K562 (cell line): ENCODE measurements around the gene ATP2A2. TPM values are rescaled to one million over a fixed set of nuclear protein-coding genes. Genes with fewer than 3 reads are reported as not detected.

ENCODE experiments used
- CTBP1 ChIP-seq: fragments of 450-650 bp; IDR thresholded peaks from 2 replicates; pipeline ENCODE4 v1.6.1; 2016; ENCODE audit warnings: borderline replicate concordance
- FOXA3 ChIP-seq, 2 experiments: fragments of 450-650 bp in 1 of 2; sonication (generic) in 1 of 2; formaldehyde crosslinking; IDR thresholded peaks in 1 of 2; conservative IDR thresholded peaks in 1 of 2; 2 replicates each; pipeline versions ENCODE4 v1.4.0 to v1.8.0; 2020 to 2022; ENCODE audit warnings: mild to moderate bottlenecking in 2 of 2, missing genetic modification reagents in 1 of 2
- HNRNPH1 ChIP-seq: fragments of 200-400 bp; formaldehyde crosslinking; optimal IDR thresholded peaks from 2 replicates; pipeline ENCODE3; 2017; ENCODE audit warnings: low read depth, mild to moderate bottlenecking, low read length, moderate library complexity
- NR4A1 ChIP-seq, 2 experiments: fragments of 250-450 bp in 1 of 2; fragments of 450-650 bp in 1 of 2; sonication (Bioruptor Pico) in 1 of 2; IDR thresholded peaks; 2 replicates each; pipeline versions ENCODE4 v1.4.0 to v1.6.1; 2016 to 2020; ENCODE audit warnings: mild to moderate bottlenecking in 2 of 2, missing compliant biosample characterization in 1 of 2, missing genetic modification characterization in 1 of 2, moderate library complexity in 1 of 2
- RBM39 ChIP-seq: fragments of 200-400 bp; formaldehyde crosslinking; optimal IDR thresholded peaks from 2 replicates; pipeline ENCODE3; 2018; ENCODE audit warnings: low read depth, low read length
- TCF7L2 ChIP-seq: fragments of 150-350 bp; IDR thresholded peaks from 2 replicates; pipeline ENCODE4 v1.6.1; 2016; ENCODE audit warnings: low read depth, mild to moderate bottlenecking, low read length, moderate library complexity
- TFAM ChIP-seq: fragments of 250-450 bp; sonication (Bioruptor Pico); conservative IDR thresholded peaks from 2 replicates; pipeline ENCODE4 v1.5.0; 2021; ENCODE audit warnings: mild to moderate bottlenecking, moderate library complexity
- ZNF507 ChIP-seq: conservative IDR thresholded peaks from 2 replicates; pipeline ENCODE4 v1.6.1; 2017; ENCODE audit warnings: missing genetic modification characterization, missing compliant biosample characterization
- polyA plus RNA-seq, 8 experiments: library from polyadenylated mRNA; depleted of rRNA in 4 of 8; stranded (reverse) in 5 of 8; unstranded in 3 of 8; fragments of >200 nt; fragmentation: Nextera tagmentation in 2 of 8; fragmentation: Illumina TruSeq in 1 of 8; extraction: Ambion mirVana in 2 of 8; extraction: Trizol in 1 of 8; gene quantifications; 2 replicates each; pipeline versions ENCODE4 v1.2.1 to v1.2.3, GENCODE V29; 2011 to 2014; ENCODE audit warnings: inconsistent platforms in 1 of 8, missing spikeins in 1 of 8
- total RNA-seq, 7 experiments: library from RNA; depleted of rRNA in 6 of 7; stranded (reverse); fragments of >200 nt in 6 of 7; fragmentation: Illumina TruSeq in 2 of 7; extraction: Trizol in 2 of 7; gene quantifications; 2 replicates each; pipeline versions ENCODE4 v1.2.1 to v1.2.3, GENCODE V29; 2011 to 2021; ENCODE audit warnings: low replicate concordance in 1 of 7
- TF ChIP-seq, protein P1 (sequence below), 2 experiments: fragments of 450-650 bp in 1 of 2; sonication (generic) in 1 of 2; formaldehyde crosslinking in 1 of 2; IDR thresholded peaks; 2 replicates each; pipeline versions ENCODE4 v1.7.1 to v1.9.0; 2016 to 2022; ENCODE audit warnings: inconsistent platforms in 1 of 2, mild to moderate bottlenecking in 1 of 2, missing genetic modification reagents in 1 of 2
- TF ChIP-seq, protein P2 (sequence below): fragments of 450-650 bp; IDR thresholded peaks from 2 replicates; pipeline ENCODE4 v1.7.1; 2018; ENCODE audit warnings: mild to moderate bottlenecking, low read depth; ENCODE audit not compliant: partially characterized antibody

ATP2A2 gene
- total and polyA plus RNA-seq, 9 of the 15 experiments (the other 6 are each of a cell fraction or from before 2014, with no cell fraction given): 5.2 to 205 (median 51.6) TPM

DNA sequence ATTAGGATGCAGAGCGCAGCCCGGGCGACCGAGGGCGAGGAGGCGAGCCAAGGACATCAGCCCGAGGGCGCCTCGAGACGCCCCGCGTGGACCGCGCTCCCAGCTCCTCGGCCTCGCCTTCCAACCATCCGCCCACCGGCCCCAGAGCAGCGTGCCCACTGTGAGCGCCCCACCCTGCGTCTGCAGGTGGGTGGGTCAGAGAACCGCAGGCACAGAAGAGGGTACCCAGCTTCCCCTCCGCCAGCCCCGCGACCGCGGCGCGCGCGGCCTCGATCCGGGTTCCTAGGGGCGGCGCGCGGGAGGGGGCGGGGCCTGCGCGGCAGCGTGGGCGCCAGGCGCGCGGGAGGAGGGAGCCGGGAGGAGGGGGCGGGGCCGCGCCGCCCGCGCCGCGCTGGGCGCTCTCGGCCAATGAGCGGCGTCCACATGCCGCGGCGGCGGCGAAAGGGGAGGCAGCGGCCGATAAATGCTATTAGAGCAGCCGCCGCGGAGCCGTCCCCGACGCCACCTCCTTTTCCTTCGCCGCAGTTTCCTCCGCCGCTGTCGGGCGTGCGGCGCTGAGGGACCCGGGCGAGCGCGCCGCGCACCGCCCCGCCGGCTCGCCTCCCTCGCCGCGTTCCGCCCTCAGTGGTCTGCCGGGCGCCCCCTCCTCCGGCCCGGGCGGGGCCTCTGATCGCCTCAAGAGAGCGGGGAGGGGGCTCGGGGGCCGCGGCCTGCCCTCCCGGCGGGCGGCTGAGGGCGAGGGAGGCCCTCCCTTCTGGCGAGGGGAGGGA, at the start of gene ATP2A2 (continued):
- TF ChIP-seq, protein P1, sequence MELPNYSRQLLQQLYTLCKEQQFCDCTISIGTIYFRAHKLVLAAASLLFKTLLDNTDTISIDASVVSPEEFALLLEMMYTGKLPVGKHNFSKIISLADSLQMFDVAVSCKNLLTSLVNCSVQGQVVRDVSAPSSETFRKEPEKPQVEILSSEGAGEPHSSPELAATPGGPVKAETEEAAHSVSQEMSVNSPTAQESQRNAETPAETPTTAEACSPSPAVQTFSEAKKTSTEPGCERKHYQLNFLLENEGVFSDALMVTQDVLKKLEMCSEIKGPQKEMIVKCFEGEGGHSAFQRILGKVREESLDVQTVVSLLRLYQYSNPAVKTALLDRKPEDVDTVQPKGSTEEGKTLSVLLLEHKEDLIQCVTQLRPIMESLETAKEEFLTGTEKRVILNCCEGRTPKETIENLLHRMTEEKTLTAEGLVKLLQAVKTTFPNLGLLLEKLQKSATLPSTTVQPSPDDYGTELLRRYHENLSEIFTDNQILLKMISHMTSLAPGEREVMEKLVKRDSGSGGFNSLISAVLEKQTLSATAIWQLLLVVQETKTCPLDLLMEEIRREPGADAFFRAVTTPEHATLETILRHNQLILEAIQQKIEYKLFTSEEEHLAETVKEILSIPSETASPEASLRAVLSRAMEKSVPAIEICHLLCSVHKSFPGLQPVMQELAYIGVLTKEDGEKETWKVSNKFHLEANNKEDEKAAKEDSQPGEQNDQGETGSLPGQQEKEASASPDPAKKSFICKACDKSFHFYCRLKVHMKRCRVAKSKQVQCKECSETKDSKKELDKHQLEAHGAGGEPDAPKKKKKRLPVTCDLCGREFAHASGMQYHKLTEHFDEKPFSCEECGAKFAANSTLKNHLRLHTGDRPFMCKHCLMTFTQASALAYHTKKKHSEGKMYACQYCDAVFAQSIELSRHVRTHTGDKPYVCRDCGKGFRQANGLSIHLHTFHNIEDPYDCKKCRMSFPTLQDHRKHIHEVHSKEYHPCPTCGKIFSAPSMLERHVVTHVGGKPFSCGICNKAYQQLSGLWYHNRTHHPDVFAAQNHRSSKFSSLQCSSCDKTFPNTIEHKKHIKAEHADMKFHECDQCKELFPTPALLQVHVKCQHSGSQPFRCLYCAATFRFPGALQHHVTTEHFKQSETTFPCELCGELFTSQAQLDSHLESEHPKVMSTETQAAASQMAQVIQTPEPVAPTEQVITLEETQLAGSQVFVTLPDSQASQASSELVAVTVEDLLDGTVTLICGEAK (IDR thresholded peaks at IDR 0.05): 0 out of 2 replicates have a peak, but pooled peaks have one; percentile 33
- TF ChIP-seq, protein P1 (CRISPR knock-in tag; IDR thresholded peaks at IDR 0.05): no peak
- TF ChIP-seq TCF7L2 (no peak), FOXA3 (CRISPR knock-in tag; conservative IDR thresholded peaks at IDR 0.05 in 1 of 2, IDR thresholded peaks at IDR 0.05 in 1 of 2) (no peak), CTBP1 (peak; percentile 87), RBM39 (no peak), NR4A1 (CRISPR knock-in tag; IDR thresholded peaks at IDR 0.05) (no peak; the same call in 1 of the 2 replicates), NR4A1 (tag; IDR thresholded peaks at IDR 0.05) (peak; percentile 74; the same call in 1 of the 2 replicates), ZNF507 (tag) (no peak), TFAM (CRISPR knock-in tag) (no peak), HNRNPH1 (no peak)
- TF ChIP-seq, protein P2, sequence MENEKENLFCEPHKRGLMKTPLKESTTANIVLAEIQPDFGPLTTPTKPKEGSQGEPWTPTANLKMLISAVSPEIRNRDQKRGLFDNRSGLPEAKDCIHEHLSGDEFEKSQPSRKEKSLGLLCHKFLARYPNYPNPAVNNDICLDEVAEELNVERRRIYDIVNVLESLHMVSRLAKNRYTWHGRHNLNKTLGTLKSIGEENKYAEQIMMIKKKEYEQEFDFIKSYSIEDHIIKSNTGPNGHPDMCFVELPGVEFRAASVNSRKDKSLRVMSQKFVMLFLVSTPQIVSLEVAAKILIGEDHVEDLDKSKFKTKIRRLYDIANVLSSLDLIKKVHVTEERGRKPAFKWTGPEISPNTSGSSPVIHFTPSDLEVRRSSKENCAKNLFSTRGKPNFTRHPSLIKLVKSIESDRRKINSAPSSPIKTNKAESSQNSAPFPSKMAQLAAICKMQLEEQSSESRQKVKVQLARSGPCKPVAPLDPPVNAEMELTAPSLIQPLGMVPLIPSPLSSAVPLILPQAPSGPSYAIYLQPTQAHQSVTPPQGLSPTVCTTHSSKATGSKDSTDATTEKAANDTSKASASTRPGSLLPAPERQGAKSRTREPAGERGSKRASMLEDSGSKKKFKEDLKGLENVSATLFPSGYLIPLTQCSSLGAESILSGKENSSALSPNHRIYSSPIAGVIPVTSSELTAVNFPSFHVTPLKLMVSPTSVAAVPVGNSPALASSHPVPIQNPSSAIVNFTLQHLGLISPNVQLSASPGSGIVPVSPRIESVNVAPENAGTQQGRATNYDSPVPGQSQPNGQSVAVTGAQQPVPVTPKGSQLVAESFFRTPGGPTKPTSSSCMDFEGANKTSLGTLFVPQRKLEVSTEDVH: no peak
